Measurements from ENCODE around the gene PRSS56.

GRCh38 chr2:232491139-232491780 is 28.9 kb upstream of the PRSS56 start:
- TF ChIP-seq CTCF (IDR thresholded peaks at IDR 0.05) (no peak), POLR2A (IDR thresholded peaks at IDR 0.05) (no peak), EP300 (IDR thresholded peaks at IDR 0.05) (no peak)
